HG03108 (cell line): ENCODE data around the gene TMBIM6.
"Not testable (repeated sequence)": the region's sequence is repeated elsewhere in the genome, so short reads cannot be mapped to it uniquely, and the experiment has no call there.

Experiments
- ATAC-seq: cut with Tn5 transposase; IDR thresholded peaks from one replicate; pipeline ENCODE4 v1.9.1; 2021; ENCODE audit warnings: moderate library complexity; ENCODE audit not compliant: unreplicated experiment

Gene TMBIM6

GRCh38 chr12:49740930-49741881, at the start of gene TMBIM6:
TMBIM6 (plus strand) TSS chr12:49741557; CDS start chr12:49752494, 10,937 bp downstream.
- ATAC-seq: peak; percentile 93

GRCh38 chr12:49692851-49693250, 48.5 kb upstream of the TMBIM6 start:
- no peak for ATAC-seq

- ATAC-seq: no peak
Measured at GRCh38 chr12:49693931-49694444, 47.4 kb upstream of the TMBIM6 start.

- ATAC-seq: no peak
Measured at GRCh38 chr12:49696723-49697122, 44.6 kb upstream of the TMBIM6 start.

GRCh38 chr12:49697808-49698207, 43.5 kb upstream of the TMBIM6 start:
- ATAC-seq: no peak

GRCh38 chr12:49698619-49699545, 42.5 kb upstream of the TMBIM6 start:
- peak; percentile 64 for ATAC-seq

GRCh38 chr12:49702009-49702408, 39.3 kb upstream of the TMBIM6 start:
- ATAC-seq: no peak

- no peak for ATAC-seq
Measured at GRCh38 chr12:49702676-49703215, 38.6 kb upstream of the TMBIM6 start.

- no peak for ATAC-seq
Measured at GRCh38 chr12:49703647-49704137, 37.7 kb upstream of the TMBIM6 start.

- ATAC-seq: no peak
Measured at GRCh38 chr12:49705479-49706134, 35.8 kb upstream of the TMBIM6 start.

GRCh38 chr12:49706351-49707127, 34.8 kb upstream of the TMBIM6 start:
- ATAC-seq: peak; percentile 11

- peak; percentile 76 for ATAC-seq
Measured at GRCh38 chr12:49707128-49707811, 34.1 kb upstream of the TMBIM6 start, which contains the start of gene FMNL3. FMNL3 (minus strand) TSS chr12:49707405; CDS start chr12:49707180, 225 bp downstream.

GRCh38 chr12:49707812-49708147, 33.6 kb upstream of the TMBIM6 start:
- ATAC-seq: no peak

- no peak for ATAC-seq
Measured at GRCh38 chr12:49708851-49709250, 32.5 kb upstream of the TMBIM6 start.

- not testable (repeated sequence) for ATAC-seq
Measured at GRCh38 chr12:49713952-49714351, 27.4 kb upstream of the TMBIM6 start.

GRCh38 chr12:49716553-49716952, 24.8 kb upstream of the TMBIM6 start:
- no peak for ATAC-seq

GRCh38 chr12:49717800-49718199, 23.6 kb upstream of the TMBIM6 start:
- ATAC-seq: not testable (repeated sequence)

GRCh38 chr12:49720214-49720613, 21.1 kb upstream of the TMBIM6 start:
- no peak for ATAC-seq

GRCh38 chr12:49721355-49721754, 20.0 kb upstream of the TMBIM6 start:
- ATAC-seq: not testable (repeated sequence)
